GM23338 (cell line): Measurements from ENCODE around the gene NHS. TPM values are rescaled to one million over a fixed set of nuclear protein-coding genes. Genes with fewer than 3 reads are reported as not detected.

Source experiments
- ATAC-seq: fragments of 200-7000 bp; cut with Tn5 transposase; 3 replicates; pipeline ENCODE4 v1.9.1; 2020
- DNase-seq: peaks from one replicate; pipeline ENCODE4 v3.0.0-alpha.2; 2015; ENCODE audit warnings: low spot score
- H2AFZ ChIP-seq: fragments of 200-600 bp; sonication (generic); 2 replicates; pipeline ENCODE4 v1.8.0; 2016; ENCODE audit warnings: antibody characterized with exemption, mild to moderate bottlenecking, moderate library complexity
- H3F3A ChIP-seq: fragments of 200-600 bp; sonication (generic); replicated peaks from 2 replicates; pipeline ENCODE4 v1.8.0; 2017; ENCODE audit warnings: antibody characterized with exemption, mixed run types, low read depth
- H3K27ac ChIP-seq: fragments of 200-600 bp; sonication (generic); 2 replicates; pipeline ENCODE4 v1.6.1; 2016; ENCODE audit warnings: low read depth
- H3K27me3 ChIP-seq: fragments of 200-600 bp; sonication (generic); 2 replicates; pipeline ENCODE4 v1.8.0; 2016; ENCODE audit warnings: mild to moderate bottlenecking, mixed run types, moderate library complexity; ENCODE audit not compliant: insufficient read depth
- H3K36me3 ChIP-seq: fragments of 200-600 bp; sonication (generic); 2 replicates; pipeline ENCODE4 v1.8.0; 2016; ENCODE audit warnings: mild to moderate bottlenecking; ENCODE audit not compliant: insufficient read depth
- H3K4me1 ChIP-seq: fragments of 200-600 bp; sonication (generic); 2 replicates; pipeline ENCODE4 v1.8.0; 2016; ENCODE audit warnings: mild to moderate bottlenecking, moderate library complexity; ENCODE audit not compliant: insufficient read depth
- H3K4me2 ChIP-seq: fragments of 200-600 bp; sonication (generic); 2 replicates; pipeline ENCODE4 v1.7.1; 2017; ENCODE audit warnings: mixed run types
- H3K4me3 ChIP-seq: fragments of 200-600 bp; sonication (generic); 2 replicates; pipeline ENCODE4 v1.6.1; 2016; ENCODE audit warnings: mixed run types
- H3K79me2 ChIP-seq: fragments of 200-600 bp; sonication (generic); replicated peaks from 2 replicates; pipeline ENCODE4 v1.8.0; 2017; ENCODE audit warnings: mild to moderate bottlenecking; ENCODE audit not compliant: insufficient read depth
- H3K9me2 ChIP-seq: fragments of 200-600 bp; sonication (generic); 2 replicates; pipeline ENCODE4 v1.8.0; 2017; ENCODE audit not compliant: insufficient read depth
- H4K20me1 ChIP-seq: fragments of 200-600 bp; sonication (generic); replicated peaks from 2 replicates; pipeline ENCODE4 v1.8.0; 2017; ENCODE audit warnings: mild to moderate bottlenecking; ENCODE audit not compliant: insufficient read depth
- H3K27ac Mint-ChIP-seq: 2 replicates; pipeline ENCODE4 v1.8.0; 2020; ENCODE audit warnings: inconsistent platforms, mild to moderate bottlenecking, moderate library complexity, mixed read lengths
- H3K27me3 Mint-ChIP-seq: 3 replicates; pipeline ENCODE4 v1.8.0; 2022; ENCODE audit warnings: low read depth, mild to moderate bottlenecking, moderate library complexity, mixed read lengths, inconsistent platforms; ENCODE audit not compliant: insufficient read depth, poor library complexity
- H3K36me3 Mint-ChIP-seq: 3 replicates; pipeline ENCODE4 v1.8.0; 2021; ENCODE audit warnings: low read depth, mild to moderate bottlenecking, inconsistent platforms, moderate library complexity, mixed read lengths
- H3K4me1 Mint-ChIP-seq: 3 replicates; pipeline ENCODE4 v1.8.0; 2020; ENCODE audit warnings: mild to moderate bottlenecking, inconsistent platforms, mixed read lengths
- H3K4me3 Mint-ChIP-seq: 3 replicates; pipeline ENCODE4 v1.8.0; 2021; ENCODE audit warnings: moderate library complexity, mild to moderate bottlenecking, inconsistent platforms, mixed read lengths
- H3K9me3 Mint-ChIP-seq: 3 replicates; pipeline ENCODE4 v1.8.0; 2020; ENCODE audit warnings: moderate library complexity, mild to moderate bottlenecking, inconsistent platforms, mixed read lengths
- CREB1 ChIP-seq: fragments of 250-450 bp; sonication (Bioruptor Pico); IDR thresholded peaks from 2 replicates; pipeline ENCODE4 v1.5.0; 2020; ENCODE audit warnings: low read depth, mild to moderate bottlenecking, moderate library complexity
- CTCF ChIP-seq, 2 experiments: fragments of 200-600 bp in 1 of 2; sonication (generic) in 1 of 2; conservative IDR thresholded peaks; 2 replicates each; pipeline versions ENCODE4 v1.5.1 to v1.6.1; 2016 to 2017; ENCODE audit warnings: antibody characterized with exemption in 2 of 2, low read depth in 2 of 2, mild to moderate bottlenecking in 2 of 2, moderate library complexity in 1 of 2
- EZH2 ChIP-seq: fragments of 200-600 bp; sonication (generic); IDR thresholded peaks from one replicate; pipeline ENCODE4 v1.8.0; 2017; ENCODE audit warnings: antibody characterized with exemption, mild to moderate bottlenecking, low read depth; ENCODE audit not compliant: unreplicated experiment
- JUNB ChIP-seq: IDR thresholded peaks from one replicate; pipeline ENCODE4 v1.6.1; 2016; ENCODE audit warnings: antibody characterized with exemption; ENCODE audit not compliant: unreplicated experiment
- STAT1 ChIP-seq: IDR thresholded peaks from one replicate; pipeline ENCODE4 v1.6.1; 2016; ENCODE audit warnings: antibody characterized with exemption; ENCODE audit not compliant: unreplicated experiment
- ZNF114 ChIP-seq: fragments of 250-450 bp; sonication (Bioruptor Pico); IDR thresholded peaks from 2 replicates; pipeline ENCODE4 v1.5.0; 2020; ENCODE audit warnings: mild to moderate bottlenecking, moderate library complexity
- polyA plus RNA-seq: library from polyadenylated mRNA; unstranded; fragments of >200 nt; fragmentation: Nextera tagmentation; extraction: Ambion mirVana; gene quantifications from 2 replicates; pipeline ENCODE4 v1.2.1, GENCODE V29; 2016
- total RNA-seq: library from RNA; depleted of rRNA; stranded (reverse); fragments of >200 nt; shearing (Covaris generic); gene quantifications from 2 replicates; pipeline ENCODE4 v1.2.3, GENCODE V29; 2014
- TF ChIP-seq, protein P1 (sequence below): IDR thresholded peaks from 2 replicates; pipeline ENCODE4 v1.6.1; 2016; ENCODE audit warnings: antibody characterized with exemption
- TF ChIP-seq, protein P2 (sequence below): IDR thresholded peaks from one replicate; pipeline ENCODE4 v1.6.1; 2018; ENCODE audit warnings: antibody characterized with exemption; ENCODE audit not compliant: unreplicated experiment

Gene NHS
- total and polyA plus RNA-seq, 2 experiments from 2014 or later: 1.8 to 8.2 TPM

DNA sequence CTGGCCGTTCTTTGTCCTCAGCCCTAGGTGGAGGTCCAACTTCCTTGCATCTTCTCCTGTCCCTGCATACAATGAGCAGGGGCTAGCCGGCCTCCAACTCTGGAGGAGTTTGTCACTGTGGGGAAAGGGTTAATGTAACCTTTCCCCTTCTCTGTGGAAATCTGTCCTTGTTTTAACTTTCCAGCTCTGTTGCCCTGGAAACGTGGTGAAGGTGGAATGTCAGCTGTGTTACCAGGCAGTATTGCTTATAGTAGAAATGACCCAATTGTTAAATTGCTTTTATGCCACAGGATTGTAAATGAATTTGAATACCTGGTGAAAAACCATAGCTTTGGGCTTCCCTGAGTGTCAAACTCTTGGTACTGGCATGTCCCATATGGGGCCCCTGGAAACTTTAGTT, 230.7 kb downstream of the NHS start (continued):
- TF ChIP-seq, protein P1, sequence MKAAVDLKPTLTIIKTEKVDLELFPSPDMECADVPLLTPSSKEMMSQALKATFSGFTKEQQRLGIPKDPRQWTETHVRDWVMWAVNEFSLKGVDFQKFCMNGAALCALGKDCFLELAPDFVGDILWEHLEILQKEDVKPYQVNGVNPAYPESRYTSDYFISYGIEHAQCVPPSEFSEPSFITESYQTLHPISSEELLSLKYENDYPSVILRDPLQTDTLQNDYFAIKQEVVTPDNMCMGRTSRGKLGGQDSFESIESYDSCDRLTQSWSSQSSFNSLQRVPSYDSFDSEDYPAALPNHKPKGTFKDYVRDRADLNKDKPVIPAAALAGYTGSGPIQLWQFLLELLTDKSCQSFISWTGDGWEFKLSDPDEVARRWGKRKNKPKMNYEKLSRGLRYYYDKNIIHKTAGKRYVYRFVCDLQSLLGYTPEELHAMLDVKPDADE: no peak
- TF ChIP-seq CREB1 (CRISPR knock-in tag): no peak
- no peak for TF ChIP-seq STAT1
- TF ChIP-seq JUNB: no peak
- TF ChIP-seq ZNF114 (CRISPR knock-in tag): no peak

GRCh38 chrX:17606231-17606630, 231.2 kb downstream of the NHS start:
- Histone ChIP-seq H3K9me2 (no peaks in the 10 kb centered on the region), H3K79me2 (no peaks in the 10 kb centered on the region), H3K27ac (no peak overlapping the region), H3K27me3 (no peaks in the 10 kb centered on the region), H3K4me2 (no peak overlapping the region), H3K36me3 (no peaks in the 10 kb centered on the region), H3F3A (no peaks in the 10 kb centered on the region), H3K4me3 (no peak overlapping the region), H3K4me1 (peaks cover 3% of the 10 kb centered on the region), H2AFZ (no peak overlapping the region), H4K20me1 (no peaks in the 10 kb centered on the region)
- Mint-ChIP-seq H3K27me3 (peaks cover 3% of the 10 kb centered on the region), H3K4me3 (no peak overlapping the region), H3K36me3 (no peaks in the 10 kb centered on the region), H3K4me1 (peaks cover 12% of the 10 kb centered on the region), H3K27ac (no peak overlapping the region), H3K9me3 (no peaks in the 10 kb centered on the region)
- ATAC-seq (no peak), DNase-seq (no peak)
- TF ChIP-seq, protein P1: no peak
- TF ChIP-seq EZH2: no peak
- TF ChIP-seq CTCF (conservative IDR thresholded peaks at IDR 0.05; ENCODE audit: low read depth in 2 of 2): no peak
- TF ChIP-seq CREB1 (CRISPR knock-in tag): no peak
- TF ChIP-seq ZNF114 (CRISPR knock-in tag): no peak

DNA sequence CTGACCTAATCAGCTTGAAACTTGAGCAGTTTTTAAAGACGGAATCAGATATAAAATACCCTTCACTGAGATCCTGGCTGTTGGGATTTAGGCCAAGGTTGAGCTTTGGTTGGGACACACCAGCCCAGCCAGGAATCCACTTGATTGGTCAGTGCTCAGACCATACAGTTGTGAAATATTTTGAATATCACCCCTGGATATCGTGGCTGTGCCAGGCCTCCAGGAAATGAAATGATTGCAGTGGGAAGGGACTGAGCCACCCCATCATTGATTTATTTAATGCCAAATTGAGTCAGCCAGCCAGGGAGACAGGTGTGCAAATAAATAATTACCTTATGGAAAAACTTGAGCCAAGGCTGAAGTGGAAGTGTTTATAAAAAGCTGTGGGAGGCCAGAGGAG, 233.9 kb downstream of the NHS start:
- no peaks in the 10 kb centered on the region for H3K36me3 ChIP-seq
- TF ChIP-seq ZNF114 (CRISPR knock-in tag): no peak
- no peak for TF ChIP-seq CREB1 (CRISPR knock-in tag)
- no peak for TF ChIP-seq CTCF (conservative IDR thresholded peaks at IDR 0.05; ENCODE audit: low read depth in 2 of 2)
- TF ChIP-seq, protein P2, sequence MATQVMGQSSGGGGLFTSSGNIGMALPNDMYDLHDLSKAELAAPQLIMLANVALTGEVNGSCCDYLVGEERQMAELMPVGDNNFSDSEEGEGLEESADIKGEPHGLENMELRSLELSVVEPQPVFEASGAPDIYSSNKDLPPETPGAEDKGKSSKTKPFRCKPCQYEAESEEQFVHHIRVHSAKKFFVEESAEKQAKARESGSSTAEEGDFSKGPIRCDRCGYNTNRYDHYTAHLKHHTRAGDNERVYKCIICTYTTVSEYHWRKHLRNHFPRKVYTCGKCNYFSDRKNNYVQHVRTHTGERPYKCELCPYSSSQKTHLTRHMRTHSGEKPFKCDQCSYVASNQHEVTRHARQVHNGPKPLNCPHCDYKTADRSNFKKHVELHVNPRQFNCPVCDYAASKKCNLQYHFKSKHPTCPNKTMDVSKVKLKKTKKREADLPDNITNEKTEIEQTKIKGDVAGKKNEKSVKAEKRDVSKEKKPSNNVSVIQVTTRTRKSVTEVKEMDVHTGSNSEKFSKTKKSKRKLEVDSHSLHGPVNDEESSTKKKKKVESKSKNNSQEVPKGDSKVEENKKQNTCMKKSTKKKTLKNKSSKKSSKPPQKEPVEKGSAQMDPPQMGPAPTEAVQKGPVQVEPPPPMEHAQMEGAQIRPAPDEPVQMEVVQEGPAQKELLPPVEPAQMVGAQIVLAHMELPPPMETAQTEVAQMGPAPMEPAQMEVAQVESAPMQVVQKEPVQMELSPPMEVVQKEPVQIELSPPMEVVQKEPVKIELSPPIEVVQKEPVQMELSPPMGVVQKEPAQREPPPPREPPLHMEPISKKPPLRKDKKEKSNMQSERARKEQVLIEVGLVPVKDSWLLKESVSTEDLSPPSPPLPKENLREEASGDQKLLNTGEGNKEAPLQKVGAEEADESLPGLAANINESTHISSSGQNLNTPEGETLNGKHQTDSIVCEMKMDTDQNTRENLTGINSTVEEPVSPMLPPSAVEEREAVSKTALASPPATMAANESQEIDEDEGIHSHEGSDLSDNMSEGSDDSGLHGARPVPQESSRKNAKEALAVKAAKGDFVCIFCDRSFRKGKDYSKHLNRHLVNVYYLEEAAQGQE: no peak
- TF ChIP-seq, protein P1: no peak
- H3K4me2 ChIP-seq: no peak overlapping the region
- no peaks in the 10 kb centered on the region for H4K20me1 ChIP-seq
- Mint-ChIP-seq H3K36me3 (no peaks in the 10 kb centered on the region), H3K27me3 (peaks cover 3% of the 10 kb centered on the region), H3K9me3 (no peaks in the 10 kb centered on the region), H3K27ac (no peak overlapping the region), H3K4me3 (no peak overlapping the region), H3K4me1 (peaks cover 6% of the 10 kb centered on the region)
- H3K27ac ChIP-seq: no peak overlapping the region
- H3K27me3 ChIP-seq: no peaks in the 10 kb centered on the region
- H3K4me1 ChIP-seq: 0 out of 2 replicates have a peak, but pooled peaks cover 3% of the 10 kb centered on the region
- no peak overlapping the region for H3K4me3 ChIP-seq
- ATAC-seq (no peak), DNase-seq (no peak)
- H2AFZ ChIP-seq: no peak overlapping the region
- H3K9me2 ChIP-seq: no peaks in the 10 kb centered on the region
- H3K79me2 ChIP-seq: no peaks in the 10 kb centered on the region
- no peaks in the 10 kb centered on the region for H3F3A ChIP-seq
